Dedifferentiated amniotic fluid mesenchymal stem cell (primary cell): ENCODE data around the gene UVRAG.

Experiments used
- DNase-seq: peaks from one replicate; pipeline ENCODE4 v3.0.0-alpha.2; 2016; ENCODE audit errors: extremely low spot score

UVRAG gene

DNA sequence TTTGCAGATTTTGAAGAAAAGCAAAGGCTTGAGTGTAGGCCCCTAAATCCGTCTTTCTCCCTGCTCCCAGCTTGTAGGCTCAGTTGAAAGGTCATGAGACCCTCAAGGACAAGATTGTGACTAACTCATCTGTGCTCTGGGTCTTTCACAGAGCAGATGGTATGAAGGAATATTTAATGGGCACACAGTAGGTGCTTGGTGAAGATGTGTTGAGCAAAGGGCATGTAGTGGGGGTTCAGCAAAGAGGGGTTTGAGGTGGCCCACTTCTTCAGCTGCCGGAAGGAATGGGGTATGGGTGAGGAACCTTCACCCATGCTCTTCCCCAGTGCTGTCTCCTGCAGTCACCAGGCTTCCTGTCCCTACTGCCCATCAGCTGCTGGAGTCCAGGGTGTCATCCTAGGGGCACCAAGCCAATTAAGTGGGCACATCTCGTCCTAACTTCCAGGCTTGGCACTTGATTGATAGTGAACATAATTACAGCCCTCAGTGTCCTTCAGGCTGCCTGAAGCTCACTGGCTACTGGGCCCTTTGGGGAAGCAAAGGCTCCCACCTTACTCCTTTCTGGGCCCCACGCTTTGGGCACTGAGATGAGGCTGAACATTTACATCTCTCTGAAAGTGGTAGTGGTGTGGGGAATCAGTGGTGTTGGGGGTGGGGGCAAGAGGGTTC is 31.5 kb upstream of the UVRAG start:
- no peak for DNase-seq

- no peak for DNase-seq
These were observed 30.9 kb upstream of the UVRAG start for GRCh38 chr11:75784085-75784478.

DNA sequence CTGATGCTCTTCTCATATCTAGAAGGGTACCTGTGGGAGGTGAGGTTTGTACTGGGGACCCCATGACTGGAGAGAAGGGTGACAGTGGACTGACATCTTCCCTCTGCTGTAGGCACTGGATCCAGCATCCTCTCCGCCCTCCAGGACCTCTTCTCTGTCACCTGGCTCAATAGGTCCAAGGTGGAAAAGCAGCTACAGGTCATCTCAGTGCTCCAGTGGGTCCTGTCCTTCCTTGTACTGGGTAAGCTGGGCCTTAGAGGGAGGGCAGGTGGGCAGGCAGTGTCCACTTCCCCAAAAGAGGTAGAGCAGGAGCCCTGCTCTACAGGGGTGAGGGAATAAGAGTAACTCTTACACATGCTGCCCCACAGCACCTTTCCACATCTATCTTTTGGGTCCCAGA is 30.5 kb upstream of the UVRAG start:
- no peak for DNase-seq

- DNase-seq, result no peak
These were observed 29.8 kb upstream of the UVRAG start for GRCh38 chr11:75785187-75785586.

- no peak for DNase-seq
These were observed 28.8 kb upstream of the UVRAG start for GRCh38 chr11:75786101-75786736.

GRCh38 chr11:75789521-75789920 is 25.5 kb upstream of the UVRAG start:
- DNase-seq, result no peak

DNA sequence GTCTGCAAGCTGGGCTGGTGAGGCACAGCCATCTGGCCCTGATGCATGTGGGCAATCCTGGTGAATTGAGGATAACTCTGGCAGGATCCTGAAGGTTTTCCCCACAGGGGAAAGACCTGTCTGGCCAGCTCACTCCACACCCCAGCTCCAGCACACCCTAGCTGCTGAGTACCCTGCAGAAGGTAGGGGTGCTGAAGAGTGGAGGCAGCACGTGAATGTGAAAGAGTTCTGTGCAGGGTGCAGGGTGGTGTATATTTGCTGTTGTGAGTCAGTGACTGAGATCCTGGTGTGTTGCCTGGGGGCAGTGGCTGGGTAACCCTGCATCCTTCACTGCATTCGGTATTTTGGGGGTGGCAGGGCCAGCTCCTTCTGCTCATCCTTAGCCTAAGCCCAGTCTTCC is 24.0 kb upstream of the UVRAG start:
- no peak for DNase-seq

DNA sequence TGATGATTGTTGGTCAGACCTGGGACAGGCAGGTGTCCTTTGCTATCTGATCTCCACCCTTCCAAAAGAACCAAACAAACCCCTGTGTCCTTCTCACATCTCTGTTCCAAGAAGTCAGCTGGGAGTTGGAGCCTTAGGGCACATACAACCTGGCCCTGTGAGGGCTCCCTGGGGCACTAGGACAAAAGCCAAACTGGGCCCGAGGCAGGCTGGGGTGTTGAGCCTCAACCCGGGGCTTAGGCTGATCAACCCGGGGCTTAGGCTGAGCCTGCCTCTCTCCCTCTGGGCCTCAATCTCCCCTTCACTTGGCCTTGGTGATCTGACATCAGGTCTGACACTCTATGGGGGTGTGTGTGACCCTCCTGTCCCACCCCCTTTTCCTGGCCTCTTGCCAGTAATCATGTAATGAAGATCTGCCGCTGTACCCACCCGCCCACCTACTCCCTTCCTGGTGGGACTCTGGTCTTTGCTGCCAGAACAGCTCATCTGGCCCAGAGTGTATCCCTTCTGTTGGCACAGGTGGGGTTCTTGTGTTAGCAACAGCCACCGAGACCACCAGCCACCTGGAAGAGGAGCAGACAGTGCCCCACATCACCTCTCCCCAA is 22.8 kb upstream of the UVRAG start:
- no peak for DNase-seq

DNA sequence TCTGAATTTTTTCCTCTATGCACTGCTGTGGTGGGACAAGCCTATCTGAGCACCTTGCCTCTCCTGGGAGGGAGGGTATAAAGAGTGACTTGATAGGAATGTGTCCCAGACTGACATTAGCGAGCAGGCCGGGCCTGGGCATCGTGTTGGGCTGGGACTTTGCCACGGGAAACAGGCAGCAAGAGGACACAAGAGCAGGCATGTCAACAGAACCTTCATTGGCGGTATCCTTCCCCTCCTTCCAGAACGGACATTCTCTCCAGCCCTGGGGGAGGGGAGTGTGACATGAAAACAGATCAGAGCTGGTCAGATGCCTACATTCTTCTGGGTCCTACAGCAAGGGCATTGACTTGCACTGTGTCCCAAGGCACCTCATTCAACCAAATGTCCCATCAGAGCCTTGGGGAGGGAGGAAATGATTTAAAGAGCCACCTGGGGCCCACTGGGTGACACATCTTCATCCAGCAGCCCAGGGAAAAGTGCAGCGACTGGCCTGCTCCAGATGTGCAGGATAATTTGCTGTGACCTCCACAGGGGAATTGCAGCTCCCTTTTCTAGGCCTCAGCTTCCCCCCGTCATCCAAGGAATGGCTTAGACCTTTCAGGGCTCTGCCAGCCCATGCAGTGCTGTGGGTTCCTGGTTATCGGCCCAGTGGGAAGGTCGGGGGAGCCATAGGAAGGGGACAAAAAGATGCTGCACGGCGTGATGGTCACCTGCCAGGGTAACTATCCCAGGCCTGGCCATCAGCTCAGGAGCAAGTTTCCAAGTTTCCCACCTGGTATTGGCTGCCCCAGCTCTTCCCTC is 21.8 kb upstream of the UVRAG start:
- no peak for DNase-seq

GRCh38 chr11:75793966-75794365 is 21.0 kb upstream of the UVRAG start:
- DNase-seq, result no peak

DNA sequence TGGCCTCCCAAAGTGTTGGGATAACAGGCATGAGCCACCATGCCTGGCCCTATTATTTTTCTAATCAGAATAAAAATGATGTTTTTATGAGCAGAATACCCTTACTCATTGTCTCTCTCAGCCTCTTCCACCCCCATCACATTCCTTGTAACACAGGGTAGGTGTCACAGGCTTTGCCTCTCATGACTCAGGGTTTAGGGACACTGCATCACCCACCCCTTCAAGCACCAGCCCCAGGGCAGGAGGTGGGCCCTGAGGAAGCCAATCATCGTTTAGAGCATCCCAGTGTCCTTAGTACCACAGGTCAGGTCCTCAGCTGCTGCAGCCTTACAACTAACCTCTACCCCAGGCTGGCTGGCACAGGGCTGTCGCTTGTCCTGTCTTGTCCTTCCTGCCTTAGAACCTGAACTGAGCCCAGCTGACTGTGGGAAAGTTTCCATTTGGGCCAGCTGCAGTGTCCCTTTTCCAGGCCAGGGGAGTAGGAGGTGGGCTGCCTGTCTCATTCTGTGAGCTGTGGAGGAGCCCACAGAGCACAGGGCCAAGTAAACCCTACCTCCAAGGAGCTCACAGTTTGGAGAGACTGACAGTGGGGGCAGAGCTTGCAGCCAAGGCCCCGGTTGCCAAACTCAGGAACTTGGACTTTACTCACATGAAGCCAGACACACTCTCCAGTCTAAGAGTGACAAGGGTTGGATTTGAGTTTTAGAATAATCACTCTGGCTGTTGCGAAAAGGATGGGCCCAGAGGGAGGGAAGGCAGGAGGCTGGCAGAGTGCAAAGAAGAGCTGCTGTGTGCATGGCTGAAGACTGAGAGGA is 19.5 kb upstream of the UVRAG start:
- no peak for DNase-seq

DNA sequence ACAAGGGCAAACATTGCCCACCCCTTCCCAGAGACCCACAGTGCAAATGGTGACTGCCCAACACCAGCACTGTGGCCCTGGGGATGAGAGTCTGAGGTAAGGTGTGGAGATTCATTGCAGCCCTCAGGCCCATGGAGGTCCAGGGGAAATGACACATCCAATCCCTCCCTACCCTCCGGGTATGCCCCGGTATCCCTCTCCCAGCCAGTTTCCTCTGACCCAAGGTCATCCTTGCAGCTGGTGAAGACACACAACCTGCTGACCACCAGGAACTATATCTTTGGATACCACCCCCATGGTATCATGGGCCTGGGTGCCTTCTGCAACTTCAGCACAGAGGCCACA is 18.9 kb upstream of the UVRAG start:
- DNase-seq, result no peak

DNA sequence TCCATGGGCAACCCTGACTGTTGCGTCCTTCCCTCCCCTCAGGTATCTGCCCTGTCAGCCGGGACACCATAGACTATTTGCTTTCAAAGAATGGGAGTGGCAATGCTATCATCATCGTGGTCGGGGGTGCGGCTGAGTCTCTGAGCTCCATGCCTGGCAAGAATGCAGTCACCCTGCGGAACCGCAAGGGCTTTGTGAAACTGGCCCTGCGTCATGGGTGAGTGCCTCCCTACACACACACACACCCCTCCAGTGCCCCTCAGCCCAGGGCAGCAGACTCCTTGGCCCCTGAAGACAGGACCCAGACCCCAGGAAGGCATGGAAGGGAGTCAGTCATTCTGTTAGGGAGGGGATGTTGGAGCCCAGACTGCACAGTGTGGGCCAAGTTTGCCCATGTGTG is 17.9 kb upstream of the UVRAG start:
- DNase-seq, result no peak

DNA sequence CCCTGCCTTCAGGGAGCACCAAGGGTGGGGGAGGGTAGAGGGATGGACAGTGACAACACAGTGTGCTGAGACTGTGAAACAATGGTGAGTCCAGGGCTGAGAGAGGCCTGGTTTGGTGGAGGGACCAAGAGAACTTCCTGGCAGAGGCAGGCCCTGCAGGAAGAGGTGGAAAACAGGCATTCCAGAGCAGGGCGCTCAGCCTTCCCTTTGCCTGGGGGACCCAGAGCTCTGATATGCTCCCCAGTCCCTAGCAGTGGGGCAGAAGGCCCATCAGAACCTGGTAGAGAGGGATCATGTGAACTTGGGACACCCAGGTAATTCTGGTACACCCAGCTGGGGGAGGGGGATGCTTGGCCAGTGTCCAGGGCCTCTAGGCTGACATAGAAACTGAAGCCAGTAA is 17.2 kb upstream of the UVRAG start:
- DNase-seq, result no peak

DNA sequence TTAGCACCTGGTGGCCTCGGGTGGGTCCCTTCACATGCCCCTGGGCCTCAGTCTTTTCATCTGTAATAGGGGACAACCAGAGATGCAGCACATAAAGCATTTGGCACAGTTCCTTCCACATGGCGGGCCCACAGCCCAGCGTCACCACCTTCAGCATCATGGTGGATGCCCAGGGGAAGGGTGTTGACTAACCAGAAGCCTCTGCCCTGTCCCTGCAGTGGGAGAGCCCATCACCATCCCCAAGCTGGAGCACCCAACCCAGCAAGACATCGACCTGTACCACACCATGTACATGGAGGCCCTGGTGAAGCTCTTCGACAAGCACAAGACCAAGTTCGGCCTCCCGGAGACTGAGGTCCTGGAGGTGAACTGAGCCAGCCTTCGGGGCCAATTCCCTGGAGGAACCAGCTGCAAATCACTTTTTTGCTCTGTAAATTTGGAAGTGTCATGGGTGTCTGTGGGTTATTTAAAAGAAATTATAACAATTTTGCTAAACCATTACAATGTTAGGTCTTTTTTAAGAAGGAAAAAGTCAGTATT is 14.8 kb upstream of the UVRAG start:
- DNase-seq, result no peak

DNA sequence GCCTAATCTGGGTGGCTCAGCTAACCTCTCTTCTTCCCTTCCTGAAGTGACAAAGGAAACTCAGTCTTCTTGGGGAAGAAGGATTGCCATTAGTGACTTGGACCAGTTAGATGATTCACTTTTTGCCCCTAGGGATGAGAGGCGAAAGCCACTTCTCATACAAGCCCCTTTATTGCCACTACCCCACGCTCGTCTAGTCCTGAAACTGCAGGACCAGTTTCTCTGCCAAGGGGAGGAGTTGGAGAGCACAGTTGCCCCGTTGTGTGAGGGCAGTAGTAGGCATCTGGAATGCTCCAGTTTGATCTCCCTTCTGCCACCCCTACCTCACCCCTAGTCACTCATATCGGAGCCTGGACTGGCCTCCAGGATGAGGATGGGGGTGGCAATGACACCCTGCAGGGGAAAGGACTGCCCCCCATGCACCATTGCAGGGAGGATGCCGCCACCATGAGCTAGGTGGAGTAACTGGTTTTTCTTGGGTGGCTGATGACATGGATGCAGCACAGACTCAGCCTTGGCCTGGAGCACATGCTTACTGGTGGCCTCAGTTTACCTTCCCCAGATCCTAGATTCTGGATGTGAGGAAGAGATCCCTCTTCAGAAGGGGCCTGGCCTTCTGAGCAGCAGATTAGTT is 14.2 kb upstream of the UVRAG start:
- no peak for DNase-seq

GRCh38 chr11:75801362-75802020 is 13.5 kb upstream of the UVRAG start:
- DNase-seq, result no peak

GRCh38 chr11:75802021-75802912 is 12.7 kb upstream of the UVRAG start:
- DNase-seq, result no peak
